CD14-positive monocyte (primary cell): ENCODE data around the gene ARSB. TPM values are rescaled to one million over a fixed set of nuclear protein-coding genes. Genes with fewer than 3 reads are reported as not detected.
"Not testable (repeated sequence)": the region's sequence is repeated elsewhere in the genome, so short reads cannot be mapped to it uniquely, and the experiment has no call there.

ENCODE experiments used
- DNase-seq, 3 donors: peaks; one replicate each; pipeline ENCODE4 v3.0.0-alpha.2; 2011 to 2022
- H2AFZ ChIP-seq: 2 replicates; pipeline ENCODE4 v1.6.0; 2012; ENCODE audit warnings: mild to moderate bottlenecking, low read depth, low read length, inconsistent platforms; ENCODE audit not compliant: insufficient read depth, poor library complexity, severe bottlenecking
- H3K27ac ChIP-seq, 2 donors: 1 replicate in 1 of 2; 2 replicates in 1 of 2; pipeline ENCODE4 v1.5.1; 2012 to 2013; ENCODE audit warnings: low read length in 2 of 2, control low read depth in 1 of 2, inconsistent platforms in 1 of 2, low read depth in 1 of 2, mild to moderate bottlenecking in 1 of 2
- H3K27me3 ChIP-seq, 2 donors: one replicate each; pipeline versions ENCODE4 v1.6.0 to v1.6.1; 2011 to 2013; ENCODE audit warnings: low read length in 2 of 2; ENCODE audit not compliant: control insufficient read depth in 2 of 2, insufficient read depth in 2 of 2
- H3K36me3 ChIP-seq, 2 donors: replicated peaks in 1 of 2; 1 replicate in 1 of 2; 2 replicates in 1 of 2; pipeline versions ENCODE4 v1.5.1 to v1.6.1; 2012 to 2013; ENCODE audit warnings: low read length in 2 of 2, control low read depth in 1 of 2, inconsistent platforms in 1 of 2, mild to moderate bottlenecking in 1 of 2; ENCODE audit not compliant: insufficient read depth in 2 of 2, control insufficient read depth in 1 of 2
- H3K4me1 ChIP-seq, 2 donors: 1 replicate in 1 of 2; 2 replicates in 1 of 2; pipeline versions ENCODE4 v1.5.1 to v1.6.1; 2012 to 2013; ENCODE audit warnings: low read length in 2 of 2, control low read depth in 1 of 2, inconsistent platforms in 1 of 2, mild to moderate bottlenecking in 1 of 2, moderate library complexity in 1 of 2; ENCODE audit not compliant: insufficient read depth in 2 of 2, control insufficient read depth in 1 of 2
- H3K4me2 ChIP-seq: replicated peaks from 2 replicates; pipeline ENCODE3; 2012; ENCODE audit warnings: low read length, moderate library complexity, mild to moderate bottlenecking; ENCODE audit not compliant: poor library complexity, severe bottlenecking; ENCODE audit errors: extremely low read depth
- H3K4me3 ChIP-seq, 3 experiments: fragments of 200-600 bp in 1 of 3; sonication (generic) in 1 of 3; replicated peaks in 1 of 3; 1 replicate in 2 of 3; 2 replicates in 1 of 3; pipeline ENCODE4 v1.5.1; 2011 to 2013; ENCODE audit warnings: low read length in 3 of 3, mild to moderate bottlenecking in 3 of 3, control low read depth in 2 of 3, low read depth in 2 of 3, inconsistent platforms in 1 of 3, moderate library complexity in 1 of 3
- H3K79me2 ChIP-seq: 2 replicates; pipeline ENCODE4 v1.6.0; 2012; ENCODE audit warnings: mild to moderate bottlenecking, control low read depth, inconsistent platforms, low read length, moderate library complexity; ENCODE audit not compliant: insufficient read depth
- H3K9ac ChIP-seq: 2 replicates; pipeline ENCODE4 v1.6.0; 2017; ENCODE audit warnings: low read length, mild to moderate bottlenecking; ENCODE audit not compliant: insufficient read depth, poor library complexity, severe bottlenecking
- H3K9me3 ChIP-seq, 2 donors: replicated peaks in 1 of 2; 1 replicate in 1 of 2; 2 replicates in 1 of 2; pipeline versions ENCODE4 v1.5.1 to v1.6.1; 2012 to 2013; ENCODE audit warnings: low read length in 2 of 2, control low read depth in 1 of 2; ENCODE audit not compliant: control insufficient read depth in 1 of 2, insufficient read depth in 1 of 2
- H4K20me1 ChIP-seq: 2 replicates; pipeline ENCODE4 v1.6.0; 2012; ENCODE audit warnings: mild to moderate bottlenecking, low read length, control low read depth, moderate library complexity; ENCODE audit not compliant: insufficient read depth
- H3K27ac Mint-ChIP-seq, 7 donors: one replicate each; pipeline ENCODE4 v1.8.0; 2020; ENCODE audit warnings: mild to moderate bottlenecking in 7 of 7, mixed read lengths in 7 of 7, moderate library complexity in 6 of 7, inconsistent platforms in 2 of 7
- H3K27me3 Mint-ChIP-seq, 3 donors: one replicate each; pipeline ENCODE4 v1.8.0; 2021 to 2022; ENCODE audit warnings: low read depth in 3 of 3, mild to moderate bottlenecking in 3 of 3, mixed read lengths in 3 of 3, moderate library complexity in 3 of 3, inconsistent platforms in 1 of 3
- H3K36me3 Mint-ChIP-seq, 2 donors: one replicate each; pipeline ENCODE4 v1.8.0; 2020; ENCODE audit warnings: mixed read lengths in 2 of 2, inconsistent platforms in 1 of 2, mild to moderate bottlenecking in 1 of 2
- H3K4me1 Mint-ChIP-seq: one replicate; pipeline ENCODE4 v1.8.0; 2020; ENCODE audit warnings: mild to moderate bottlenecking, mixed read lengths
- H3K4me3 Mint-ChIP-seq, 2 donors: one replicate each; pipeline ENCODE4 v1.8.0; 2020; ENCODE audit warnings: mild to moderate bottlenecking in 2 of 2, mixed read lengths in 2 of 2, moderate library complexity in 1 of 2
- H3K9me3 Mint-ChIP-seq, 7 donors: one replicate each; pipeline ENCODE4 v1.8.0; 2020 to 2022; ENCODE audit warnings: mixed read lengths in 7 of 7, mild to moderate bottlenecking in 6 of 7, moderate library complexity in 6 of 7, inconsistent platforms in 2 of 7
- WGBS: methylation state at CpG from one replicate; pipeline ENCODE4 v1.1.5; 2013; ENCODE audit warnings: missing lambda C conversion rate; ENCODE audit not compliant: insufficient coverage; 5-methylcytosine and 5-hydroxymethylcytosine counted together
- intact Hi-C, 2 donors: fragments of 100-400 bp; cut with micrococcal nuclease; formaldehyde crosslinking; loops; one replicate each; pipeline versions ENCODE4 v1.15.0 to v1.15.1; 2023
- polyA plus RNA-seq, 3 donors: library from polyadenylated mRNA; depleted of rRNA in 1 of 3; unstranded in 2 of 3; stranded (reverse) in 1 of 3; fragments of 300-500 nt in 2 of 3; fragments of >200 nt in 1 of 3; fragmentation: Illumina TruSeq in 2 of 3; gene quantifications; 1 replicate in 2 of 3; 2 replicates in 1 of 3; pipeline ENCODE4 v1.2.3, GENCODE V29; 2012 to 2021
- TF ChIP-seq, protein P1 (sequence below): fragments of 200-600 bp; IDR thresholded peaks from one replicate; pipeline ENCODE4 v1.8.0; 2022; ENCODE audit warnings: antibody characterized with exemption, mild to moderate bottlenecking

The ARSB gene
- polyA plus RNA-seq, 3 donors, result 18.0 to 28.7 (median 18.1) TPM

DNA sequence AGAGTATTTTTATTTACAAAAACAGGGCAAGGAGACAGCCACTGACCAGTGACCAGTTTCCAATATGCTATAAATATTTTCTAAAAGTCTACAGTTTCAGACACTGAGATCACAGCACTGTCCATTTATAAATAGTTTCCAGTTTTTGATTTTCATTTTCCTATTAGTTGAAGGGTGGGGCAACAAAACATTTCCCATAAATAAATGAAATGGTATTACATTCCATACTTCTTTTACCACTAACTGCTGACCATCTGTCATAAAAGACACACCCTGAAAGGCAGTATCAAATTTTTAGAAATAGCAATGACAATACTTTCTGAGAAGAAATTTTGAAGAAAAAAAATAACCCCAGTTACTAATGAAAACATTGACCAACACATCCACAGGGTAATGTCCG lies 126.7 kb downstream of the ARSB start:
- no peaks in the 10 kb centered on the region for H3K27me3 ChIP-seq
- peaks cover 0 to 23% of the 10 kb centered on the region in 2 donors for H3K36me3 ChIP-seq
- intact Hi-C loops, result no loop called here
- H3K9ac ChIP-seq, result no peak overlapping the region
- no peaks in the 10 kb centered on the region for H4K20me1 ChIP-seq
- H3K9me3 ChIP-seq, result peaks cover 18 to 22% of the 10 kb centered on the region in 2 donors
- H2AFZ ChIP-seq, result no peak overlapping the region
- peaks cover 0 to 3% (median 3%) of the 10 kb centered on the region in 3 donors for H3K27me3 Mint-ChIP-seq
- H3K36me3 Mint-ChIP-seq, result peaks cover 28 to 30% of the 10 kb centered on the region in 2 donors
- no peak overlapping the region for H3K4me2 ChIP-seq
- H3K4me1 Mint-ChIP-seq, result no peaks in the 10 kb centered on the region
- no peak overlapping the region for H3K4me3 ChIP-seq
- TF ChIP-seq, protein P1, sequence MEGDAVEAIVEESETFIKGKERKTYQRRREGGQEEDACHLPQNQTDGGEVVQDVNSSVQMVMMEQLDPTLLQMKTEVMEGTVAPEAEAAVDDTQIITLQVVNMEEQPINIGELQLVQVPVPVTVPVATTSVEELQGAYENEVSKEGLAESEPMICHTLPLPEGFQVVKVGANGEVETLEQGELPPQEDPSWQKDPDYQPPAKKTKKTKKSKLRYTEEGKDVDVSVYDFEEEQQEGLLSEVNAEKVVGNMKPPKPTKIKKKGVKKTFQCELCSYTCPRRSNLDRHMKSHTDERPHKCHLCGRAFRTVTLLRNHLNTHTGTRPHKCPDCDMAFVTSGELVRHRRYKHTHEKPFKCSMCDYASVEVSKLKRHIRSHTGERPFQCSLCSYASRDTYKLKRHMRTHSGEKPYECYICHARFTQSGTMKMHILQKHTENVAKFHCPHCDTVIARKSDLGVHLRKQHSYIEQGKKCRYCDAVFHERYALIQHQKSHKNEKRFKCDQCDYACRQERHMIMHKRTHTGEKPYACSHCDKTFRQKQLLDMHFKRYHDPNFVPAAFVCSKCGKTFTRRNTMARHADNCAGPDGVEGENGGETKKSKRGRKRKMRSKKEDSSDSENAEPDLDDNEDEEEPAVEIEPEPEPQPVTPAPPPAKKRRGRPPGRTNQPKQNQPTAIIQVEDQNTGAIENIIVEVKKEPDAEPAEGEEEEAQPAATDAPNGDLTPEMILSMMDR, result no peak
- peaks cover 20 to 45% (median 28%) of the 10 kb centered on the region in 7 donors for H3K9me3 Mint-ChIP-seq
- no peaks in the 10 kb centered on the region for H3K4me1 ChIP-seq
- no peak for DNase-seq
- no peak overlapping the region for H3K27ac Mint-ChIP-seq
- 80% methylated on average over 1 of the region's 1 CpG for WGBS
- no peaks in the 10 kb centered on the region for H3K79me2 ChIP-seq
- H3K27ac ChIP-seq, result no peak overlapping the region
- no peak overlapping the region for H3K4me3 Mint-ChIP-seq

DNA sequence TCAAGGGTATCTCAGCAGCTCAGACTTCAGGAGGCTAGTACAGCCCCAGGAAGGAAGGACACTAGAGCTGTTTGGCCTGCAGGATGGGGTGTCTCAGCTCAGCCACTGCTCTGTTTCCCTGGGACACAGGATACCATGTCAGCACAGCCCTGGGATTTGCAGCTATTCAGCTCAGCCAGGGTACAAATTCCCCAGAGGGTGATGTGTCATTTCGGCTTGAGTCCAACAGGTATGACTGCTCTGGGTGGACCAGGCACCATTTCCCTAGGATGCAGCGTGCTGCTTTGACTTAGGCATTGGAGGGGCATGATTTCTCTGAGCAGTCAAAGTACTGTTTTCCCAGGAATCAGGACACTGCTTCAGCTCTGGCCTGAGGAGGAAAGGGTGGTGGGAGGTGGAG lies 130.1 kb downstream of the ARSB start:
- 100% methylated on average over 2 of the region's 2 CpGs for WGBS
- Histone ChIP-seq H3K9me3 (peaks cover 20 to 22% of the 10 kb centered on the region in 2 donors), H2AFZ (no peak overlapping the region), H3K79me2 (no peaks in the 10 kb centered on the region), H3K36me3 (peaks cover 0 to 23% of the 10 kb centered on the region in 2 donors), H4K20me1 (no peaks in the 10 kb centered on the region), H3K27me3 (no peaks in the 10 kb centered on the region), H3K27ac (no peak overlapping the region), H3K4me1 (no peaks in the 10 kb centered on the region), H3K9ac (no peak overlapping the region), H3K4me3 (no peak overlapping the region), H3K4me2 (no peak overlapping the region)
- DNase-seq, result no peak
- intact Hi-C loops, result no loop called here
- Mint-ChIP-seq H3K9me3 (peaks cover 21 to 48% (median 31%) of the 10 kb centered on the region in 7 donors), H3K4me1 (no peaks in the 10 kb centered on the region), H3K27ac (no peak overlapping the region), H3K27me3 (peaks cover 0 to 3% (median 0%) of the 10 kb centered on the region in 3 donors), H3K36me3 (peaks cover 18 to 20% of the 10 kb centered on the region in 2 donors), H3K4me3 (no peak overlapping the region)
- TF ChIP-seq, protein P1, result no peak

DNA sequence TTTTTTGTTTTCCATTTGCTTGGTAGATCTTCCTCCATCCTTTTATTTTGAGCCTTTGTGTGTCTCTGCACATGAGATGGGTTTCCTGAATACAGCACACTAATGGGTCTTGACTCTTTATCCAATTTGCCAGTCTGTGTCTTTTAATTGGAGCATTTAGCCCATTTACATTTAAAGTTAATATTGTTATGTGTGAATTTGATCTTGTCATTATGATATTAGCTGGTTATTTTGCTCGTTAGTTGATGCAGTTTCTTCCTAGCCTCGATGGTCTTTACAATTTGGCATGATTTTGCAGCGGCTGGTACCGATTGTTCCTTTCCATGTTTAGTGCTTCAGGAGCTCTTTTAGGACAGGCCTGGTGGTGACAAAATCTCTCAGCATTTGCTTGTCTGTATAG lies 133.2 kb downstream of the ARSB start:
- H3K4me2 ChIP-seq, H2AFZ ChIP-seq, H3K4me3 ChIP-seq, H3K27me3 ChIP-seq, H3K27ac Mint-ChIP-seq, DNase-seq, H4K20me1 ChIP-seq, H3K4me1 Mint-ChIP-seq, intact Hi-C loops, H3K4me3 Mint-ChIP-seq, H3K9ac ChIP-seq, H3K4me1 ChIP-seq, H3K27ac ChIP-seq, H3K27me3 Mint-ChIP-seq, H3K79me2 ChIP-seq: not testable (repeated sequence)
- no CpG with 5 or more reads among the region's 4 CpGs for WGBS
- peaks cover 19 to 44% (median 34%) of the 10 kb centered on the region in 7 donors for H3K9me3 Mint-ChIP-seq
- peaks cover 12 to 16% of the 10 kb centered on the region in 2 donors for H3K36me3 Mint-ChIP-seq
- Histone ChIP-seq H3K36me3 (peaks cover 0 to 23% of the 10 kb centered on the region in 2 donors), H3K9me3 (peaks cover 20 to 22% of the 10 kb centered on the region in 2 donors)
